ENCODE measurements around the gene DES. TPM values are rescaled to one million over a fixed set of nuclear protein-coding genes. Genes with fewer than 3 reads are reported as not detected.

DES gene
- 0.39 and 0.73 TPM in 2 replicates for total RNA-seq

DNA sequence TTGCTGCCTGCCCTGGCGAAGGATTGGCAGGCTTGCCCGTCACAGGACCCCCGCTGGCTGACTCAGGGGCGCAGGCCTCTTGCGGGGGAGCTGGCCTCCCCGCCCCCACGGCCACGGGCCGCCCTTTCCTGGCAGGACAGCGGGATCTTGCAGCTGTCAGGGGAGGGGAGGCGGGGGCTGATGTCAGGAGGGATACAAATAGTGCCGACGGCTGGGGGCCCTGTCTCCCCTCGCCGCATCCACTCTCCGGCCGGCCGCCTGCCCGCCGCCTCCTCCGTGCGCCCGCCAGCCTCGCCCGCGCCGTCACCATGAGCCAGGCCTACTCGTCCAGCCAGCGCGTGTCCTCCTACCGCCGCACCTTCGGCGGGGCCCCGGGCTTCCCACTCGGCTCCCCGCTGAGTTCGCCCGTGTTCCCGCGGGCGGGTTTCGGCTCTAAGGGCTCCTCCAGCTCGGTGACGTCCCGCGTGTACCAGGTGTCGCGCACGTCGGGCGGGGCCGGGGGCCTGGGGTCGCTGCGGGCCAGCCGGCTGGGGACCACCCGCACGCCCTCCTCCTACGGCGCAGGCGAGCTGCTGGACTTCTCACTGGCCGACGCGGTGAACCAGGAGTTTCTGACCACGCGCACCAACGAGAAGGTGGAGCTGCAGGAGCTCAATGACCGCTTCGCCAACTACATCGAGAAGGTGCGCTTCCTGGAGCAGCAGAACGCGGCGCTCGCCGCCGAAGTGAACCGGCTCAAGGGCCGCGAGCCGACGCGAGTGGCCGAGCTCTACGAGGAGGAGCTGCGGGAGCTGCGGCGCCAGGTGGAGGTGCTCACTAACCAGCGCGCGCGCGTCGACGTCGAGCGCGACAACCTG lies at the start of gene DES:
Gene DES (plus strand): TSS at position 223 of the 857 bp plus-strand sequence. CDS start 86 bp downstream, at position 309.

GRCh38 chr2:219387306-219388120 lies 30.7 kb upstream of the DES start, which contains the start of gene DNPEP:
Gene DNPEP, minus strand, starts transcription at chr2:219387912. Its CDS starts 118 bp downstream, at chr2:219387794.

DNA sequence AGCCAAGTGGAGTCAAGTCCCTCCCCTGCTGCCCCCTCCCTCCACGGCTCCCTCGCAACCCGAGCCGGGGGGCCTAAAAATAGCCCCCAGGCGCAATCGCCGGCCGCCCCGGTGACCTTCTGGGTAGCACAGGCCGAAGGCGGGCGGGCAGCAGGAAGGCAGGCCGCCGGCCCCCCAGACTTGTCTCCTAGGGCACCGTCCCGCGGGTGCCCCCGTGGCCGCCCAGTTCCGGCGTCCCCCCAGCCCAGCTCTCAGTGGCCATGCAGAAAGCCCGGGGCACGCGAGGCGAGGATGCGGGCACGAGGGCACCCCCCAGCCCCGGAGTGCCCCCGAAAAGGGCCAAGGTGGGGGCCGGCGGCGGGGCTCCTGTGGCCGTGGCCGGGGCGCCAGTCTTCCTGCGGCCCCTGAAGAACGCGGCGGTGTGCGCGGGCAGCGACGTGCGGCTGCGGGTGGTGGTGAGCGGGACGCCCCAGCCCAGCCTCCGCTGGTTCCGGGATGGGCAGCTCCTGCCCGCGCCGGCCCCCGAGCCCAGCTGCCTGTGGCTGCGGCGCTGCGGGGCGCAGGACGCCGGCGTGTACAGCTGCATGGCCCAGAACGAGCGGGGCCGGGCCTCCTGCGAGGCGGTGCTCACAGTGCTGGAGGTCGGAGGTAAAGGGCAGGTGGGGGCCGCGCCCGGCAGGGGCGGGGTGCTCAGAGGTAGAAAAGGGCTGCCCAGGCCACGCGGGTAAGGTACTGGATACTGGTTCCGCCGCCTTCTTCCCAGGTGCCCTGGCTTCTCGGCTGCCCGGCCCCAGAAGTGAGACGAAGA lies 16.7 kb downstream of the DES start, which contains the start of gene SPEG:
Gene SPEG (plus strand): TSS at position 126 of the 808 bp plus-strand sequence. CDS start 135 bp downstream, at position 261.

Other genes starting within 250 kb of the DES start
- 0.73 and 1.8 TPM in 2 replicates for gene SLC23A3, start 248.3 kb upstream of the DES start, total RNA-seq
- 17.0 and 18.0 TPM in 2 replicates for gene CNPPD1, start 241.5 kb upstream of the DES start, total RNA-seq
- gene RETREG2, start 240.1 kb upstream of the DES start, total RNA-seq = 55.9 and 59.6 TPM in 2 replicates
- 19.4 and 21.3 TPM in 2 replicates for gene ZFAND2B, start 211.6 kb upstream of the DES start, total RNA-seq
- 30.9 and 40.1 TPM in 2 replicates for gene ABCB6, start 199.4 kb upstream of the DES start, total RNA-seq
- gene ATG9A, start 188.7 kb upstream of the DES start, total RNA-seq = 44.2 and 50.3 TPM in 2 replicates
- gene ANKZF1, start 188.6 kb upstream of the DES start, total RNA-seq = 15.1 and 20.7 TPM in 2 replicates
- gene GLB1L, start 172.9 kb upstream of the DES start, total RNA-seq = 7.3 and 15.2 TPM in 2 replicates
- 26.4 and 27.2 TPM in 2 replicates for gene STK16, start 172.9 kb upstream of the DES start, total RNA-seq
- not detected in 2 replicates for gene TUBA4B, start 165.1 kb upstream of the DES start, total RNA-seq
- gene TUBA4A, start 164.5 kb upstream of the DES start, total RNA-seq = 9.2 and 17.6 TPM in 2 replicates
- gene DNAJB2, start 139.0 kb upstream of the DES start, total RNA-seq = 20.7 and 22.4 TPM in 2 replicates
- 0.98 and 1.5 TPM in 2 replicates for gene PTPRN, start 109.0 kb upstream of the DES start, total RNA-seq
- gene RESP18, start 85.6 kb upstream of the DES start, total RNA-seq = not detected in 2 replicates
- 63.9 and 69.4 TPM in 2 replicates for gene DNPEP, start 30.5 kb upstream of the DES start, total RNA-seq
- gene SPEG, start 16.5 kb downstream of the DES start, total RNA-seq = 11.5 and 15.4 TPM in 2 replicates
- 43.7 and 51.2 TPM in 2 replicates for gene GMPPA, start 80.5 kb downstream of the DES start, total RNA-seq
- under 0.01 TPM in 1 of 2 replicates, not detected in the other for gene ASIC4, start 96.1 kb downstream of the DES start, total RNA-seq
- 60.4 and 92.6 TPM in 2 replicates for gene CHPF, start 125.4 kb downstream of the DES start, total RNA-seq
- 1.2 and 3.3 TPM in 2 replicates for gene TMEM198, start 125.7 kb downstream of the DES start, total RNA-seq
- 26.0 and 37.5 TPM in 2 replicates for gene OBSL1, start 153.2 kb downstream of the DES start, total RNA-seq
- gene INHA, start 153.9 kb downstream of the DES start, total RNA-seq = 0.20 and 0.37 TPM in 2 replicates
- gene STK11IP, start 179.5 kb downstream of the DES start, total RNA-seq = 15.1 and 19.5 TPM in 2 replicates
- gene SLC4A3, start 209.3 kb downstream of the DES start, total RNA-seq = 0.98 and 2.9 TPM in 2 replicates